Measurements from ENCODE around the gene STATH.
"Not testable (repeated sequence)": the region's sequence is repeated elsewhere in the genome, so short reads cannot be mapped to it uniquely, and the experiment has no call there.

STATH gene

GRCh38 chr4:70023218-70023617, 27.5 kb downstream of the STATH start:
- TF ChIP-seq CTCF (conservative IDR thresholded peaks at IDR 0.05), result no peak
- no peak overlapping the region for H3K27ac ChIP-seq

GRCh38 chr4:70027011-70027410, 31.2 kb downstream of the STATH start:
- H3K27ac ChIP-seq, result no peak overlapping the region
- TF ChIP-seq CTCF (conservative IDR thresholded peaks at IDR 0.05), result no peak

GRCh38 chr4:70028159-70028558, 32.4 kb downstream of the STATH start, which contains the start of gene HTN3:
HTN3 (plus strand) TSS chr4:70028459; CDS start chr4:70030741, 2,282 bp downstream.
- not testable (repeated sequence) for H3K27ac ChIP-seq

GRCh38 chr4:70037559-70037958, 41.8 kb downstream of the STATH start:
- not testable (repeated sequence) for H3K27ac ChIP-seq

GRCh38 chr4:70039928-70040327, 44.2 kb downstream of the STATH start:
- H3K27ac ChIP-seq, result not testable (repeated sequence)

- no peak for TF ChIP-seq CTCF (conservative IDR thresholded peaks at IDR 0.05)
These were observed 46.0 kb downstream of the STATH start for GRCh38 chr4:70041652-70042286.

GRCh38 chr4:70050138-70050537, 54.4 kb downstream of the STATH start, which contains the start of gene HTN1:
HTN1 (plus strand) TSS chr4:70050438; CDS start chr4:70053077, 2,639 bp downstream.
- not testable (repeated sequence) for H3K27ac ChIP-seq

More at GRCh38 chr4:70041652-70042286, 46.0 kb downstream of the STATH start:
- no peak overlapping the region for H3K27ac ChIP-seq
